Small intestine (tissue), 7 donors: Measurements from ENCODE around the gene POU2AF1. TPM values are rescaled to one million over a fixed set of nuclear protein-coding genes. Genes with fewer than 3 reads are reported as not detected.

Experiments used
- DNase-seq, 2 donors: peaks; one replicate each; pipeline versions ENCODE4 v3.0.0 to v3.0.0-alpha.2; 2013
- FAIRE-seq: peaks from 2 replicates; lab custom pipeline; 2012; peaks lifted over from hg19 to GRCh38; lab: Jason Lieb, UNC
- H3K27ac ChIP-seq, 3 donors: one replicate each; pipeline ENCODE4 v1.5.1; 2013; ENCODE audit warnings: low read length in 2 of 3, mild to moderate bottlenecking in 2 of 3, control low read depth in 1 of 3, inconsistent platforms in 1 of 3, low read depth in 1 of 3, moderate library complexity in 1 of 3
- H3K27me3 ChIP-seq, 3 donors: one replicate each; pipeline ENCODE4 v1.6.1; 2013; ENCODE audit warnings: low read length in 3 of 3, inconsistent platforms in 1 of 3; ENCODE audit not compliant: control insufficient read depth in 3 of 3, insufficient read depth in 3 of 3
- H3K36me3 ChIP-seq, 3 donors: one replicate each; pipeline ENCODE4 v1.6.1; 2013; ENCODE audit warnings: low read length in 3 of 3, inconsistent platforms in 1 of 3, low read depth in 1 of 3, mild to moderate bottlenecking in 1 of 3, moderate library complexity in 1 of 3; ENCODE audit not compliant: control insufficient read depth in 3 of 3, insufficient read depth in 2 of 3
- H3K4me1 ChIP-seq, 3 donors: one replicate each; pipeline ENCODE4 v1.6.1; 2013; ENCODE audit warnings: low read length in 2 of 3, inconsistent platforms in 1 of 3, low read depth in 1 of 3, mild to moderate bottlenecking in 1 of 3, moderate library complexity in 1 of 3; ENCODE audit not compliant: control insufficient read depth in 3 of 3, insufficient read depth in 2 of 3
- H3K4me3 ChIP-seq, 3 donors: one replicate each; pipeline ENCODE4 v1.5.1; 2013; ENCODE audit warnings: low read length in 3 of 3, control low read depth in 1 of 3, inconsistent platforms in 1 of 3, low read depth in 1 of 3, mild to moderate bottlenecking in 1 of 3, moderate library complexity in 1 of 3
- H3K9me3 ChIP-seq, 2 donors: one replicate each; pipeline ENCODE4 v1.6.1; 2013; ENCODE audit warnings: low read depth in 1 of 2, low read length in 1 of 2; ENCODE audit not compliant: control insufficient read depth in 2 of 2, insufficient read depth in 1 of 2
- WGBS, 3 donors: extraction: QIAGEN DNeasy Blood & Tissue Kit; methylation state at CpG; one replicate each; pipeline ENCODE4 v1.1.7; 2013; 5-methylcytosine and 5-hydroxymethylcytosine counted together
- polyA plus RNA-seq, 4 donors: library from polyadenylated mRNA; stranded (reverse) in 3 of 4; unstranded in 1 of 4; fragments of 200-250 nt in 3 of 4; fragments of 120-200 nt in 1 of 4; gene quantifications; one replicate each; pipeline versions ENCODE4 v1.2.1 to v1.2.3, GENCODE V29; 2013
- donor health status: healthy with polysubstance abuse.
- donor health status: control.
- donor health status: control.
- donor health status: Bipolar disorder and iron deficiency.
- donor health status: healthy.

Gene POU2AF1
- polyA plus RNA-seq, 4 donors: 1.0 to 9.2 (median 3.4) TPM

DNA sequence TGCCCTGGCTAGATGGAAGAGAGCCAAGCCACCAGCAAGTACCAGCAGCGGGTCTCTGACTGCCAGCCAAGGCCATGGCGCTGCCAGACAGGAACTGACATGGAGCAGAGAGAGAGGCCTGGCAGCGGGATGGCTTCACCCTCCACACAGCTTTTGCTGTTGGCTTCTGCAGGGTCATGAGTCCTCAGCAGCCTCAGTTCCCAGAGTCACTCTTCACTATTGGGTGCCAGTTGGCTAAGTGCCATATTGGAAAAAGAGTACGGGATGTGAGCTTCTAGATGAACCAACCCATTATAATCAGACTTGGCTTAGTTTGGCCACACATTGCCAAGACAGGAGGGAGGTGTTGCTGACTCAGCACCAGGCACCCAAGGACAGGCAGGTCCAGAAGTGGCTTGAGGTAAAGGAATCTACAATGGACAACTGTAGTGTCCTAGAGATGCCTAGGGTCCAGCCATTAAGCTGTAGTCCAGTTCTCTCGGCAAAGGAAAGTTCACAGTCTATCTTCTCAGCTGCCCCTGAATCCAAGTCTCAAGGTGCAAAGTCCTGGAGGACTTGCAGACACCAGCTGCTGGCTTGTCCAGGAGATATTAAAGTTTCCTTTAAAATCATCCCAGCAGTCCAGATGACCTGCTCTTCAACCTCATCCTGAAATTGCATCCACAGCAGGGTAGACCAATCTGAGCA, 40.7 kb upstream of the POU2AF1 start:
- no peak overlapping the region for H3K27ac ChIP-seq
- 58 to 64% (median 61%) methylated on average over 5 of the region's 5 CpGs for WGBS, 3 donors
- no peak for FAIRE-seq
- no peaks in the 10 kb centered on the region for H3K36me3 ChIP-seq
- H3K9me3 ChIP-seq: peaks cover 0 to 5% of the 10 kb centered on the region in 2 donors
- H3K4me3 ChIP-seq: no peak overlapping the region
- no peaks in the 10 kb centered on the region for H3K27me3 ChIP-seq
- peaks cover 0 to 21% (median 3%) of the 10 kb centered on the region in 3 donors for H3K4me1 ChIP-seq
- DNase-seq: peak; percentile 38 to 67

DNA sequence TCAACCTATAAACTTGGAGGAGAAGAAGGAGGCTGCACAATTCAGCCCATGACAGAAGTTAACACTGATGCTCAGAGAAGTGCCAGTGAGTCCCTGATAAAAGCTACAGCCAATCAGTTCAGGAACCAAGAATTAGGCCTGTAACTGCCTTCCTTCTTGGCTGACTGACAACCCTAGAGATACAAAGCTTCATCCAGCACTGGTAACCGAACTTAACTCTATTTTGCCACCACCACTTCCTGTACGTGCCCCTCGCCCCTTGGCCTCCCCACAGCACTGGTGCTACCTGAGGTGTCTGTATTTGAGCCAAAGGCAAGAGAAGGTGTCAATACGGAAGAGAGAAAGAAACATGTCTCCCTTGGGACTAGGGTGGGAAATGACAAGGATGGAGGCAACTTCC, 40.1 kb upstream of the POU2AF1 start:
- Histone ChIP-seq H3K27ac (no peak overlapping the region), H3K27me3 (no peaks in the 10 kb centered on the region), H3K36me3 (no peaks in the 10 kb centered on the region), H3K4me3 (no peak overlapping the region), H3K4me1 (peaks cover 0 to 21% (median 3%) of the 10 kb centered on the region in 3 donors), H3K9me3 (peaks cover 0 to 5% of the 10 kb centered on the region in 2 donors)
- FAIRE-seq (no peak), DNase-seq (no peak)
- 87 to 88% (median 87%) methylated on average over 4 of the region's 4 CpGs for WGBS, 3 donors

DNA sequence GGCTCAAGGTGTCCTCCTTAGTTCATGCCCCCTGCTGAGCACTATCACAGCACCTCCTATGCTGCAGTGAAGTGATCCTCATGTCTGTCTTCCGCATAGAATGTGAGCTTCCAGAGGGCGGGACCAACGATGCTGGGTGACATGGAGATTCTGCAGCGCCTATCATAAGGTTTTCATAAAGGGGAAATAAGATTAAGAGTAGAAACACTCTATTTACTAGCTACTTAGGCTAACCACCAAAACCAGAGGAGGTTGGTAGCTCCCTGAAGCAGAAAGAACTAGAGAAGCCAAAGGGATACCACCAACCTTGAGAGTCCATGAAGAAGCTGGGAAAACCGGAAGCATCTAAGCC, 39.3 kb upstream of the POU2AF1 start:
- Histone ChIP-seq H3K27ac (peak overlapping the region in 1 of 3 donors; percentile 49), H3K4me3 (no peak overlapping the region), H3K9me3 (peaks cover 0 to 5% of the 10 kb centered on the region in 2 donors), H3K4me1 (peaks cover 0 to 21% (median 3%) of the 10 kb centered on the region in 3 donors), H3K36me3 (no peaks in the 10 kb centered on the region), H3K27me3 (no peaks in the 10 kb centered on the region)
- FAIRE-seq: no peak
- 54 to 58% (median 56%) methylated on average over 5 of the region's 5 CpGs for WGBS, 3 donors
- no peak for DNase-seq

DNA sequence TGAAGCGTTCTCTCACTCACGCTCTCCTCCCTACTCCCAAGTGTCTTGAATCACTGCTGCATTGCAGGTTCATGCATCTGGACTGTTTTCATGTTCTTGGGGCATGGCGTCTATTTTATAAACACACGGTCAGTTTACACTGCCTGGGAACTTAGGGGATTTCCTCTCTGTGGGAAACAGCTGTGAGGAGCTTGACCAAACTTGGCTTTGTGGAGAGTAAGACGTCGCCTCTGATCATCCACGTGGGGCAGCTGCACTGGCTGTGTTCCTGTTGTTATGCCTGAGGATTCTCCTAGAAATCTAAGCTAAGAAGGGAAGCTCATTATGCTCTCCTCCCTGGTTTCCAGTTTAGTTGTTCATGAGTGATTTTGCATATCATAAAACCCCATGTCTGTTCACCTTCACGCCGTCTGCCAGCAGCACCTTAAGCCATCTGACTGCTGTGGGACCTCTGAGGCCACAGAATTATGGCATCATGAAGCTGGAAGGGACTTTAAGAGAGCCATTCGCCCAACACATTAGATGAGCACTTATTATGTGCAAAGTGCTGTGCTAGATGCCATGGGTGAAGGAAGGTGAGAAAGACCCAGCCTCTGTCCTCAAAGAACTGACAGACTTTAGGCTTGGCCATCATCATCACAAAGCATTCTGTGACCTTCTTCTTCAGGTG, 38.8 kb upstream of the POU2AF1 start:
- 42 to 54% (median 45%) methylated on average over 10 of the region's 10 CpGs for WGBS, 3 donors
- Histone ChIP-seq H3K36me3 (no peaks in the 10 kb centered on the region), H3K27me3 (no peaks in the 10 kb centered on the region), H3K4me1 (peaks cover 0 to 21% (median 3%) of the 10 kb centered on the region in 3 donors), H3K4me3 (no peak overlapping the region), H3K27ac (peak overlapping the region in 1 of 3 donors; percentile 60), H3K9me3 (peaks cover 0 to 5% of the 10 kb centered on the region in 2 donors)
- DNase-seq (peak; percentile 12 to 51), FAIRE-seq (no peak)

DNA sequence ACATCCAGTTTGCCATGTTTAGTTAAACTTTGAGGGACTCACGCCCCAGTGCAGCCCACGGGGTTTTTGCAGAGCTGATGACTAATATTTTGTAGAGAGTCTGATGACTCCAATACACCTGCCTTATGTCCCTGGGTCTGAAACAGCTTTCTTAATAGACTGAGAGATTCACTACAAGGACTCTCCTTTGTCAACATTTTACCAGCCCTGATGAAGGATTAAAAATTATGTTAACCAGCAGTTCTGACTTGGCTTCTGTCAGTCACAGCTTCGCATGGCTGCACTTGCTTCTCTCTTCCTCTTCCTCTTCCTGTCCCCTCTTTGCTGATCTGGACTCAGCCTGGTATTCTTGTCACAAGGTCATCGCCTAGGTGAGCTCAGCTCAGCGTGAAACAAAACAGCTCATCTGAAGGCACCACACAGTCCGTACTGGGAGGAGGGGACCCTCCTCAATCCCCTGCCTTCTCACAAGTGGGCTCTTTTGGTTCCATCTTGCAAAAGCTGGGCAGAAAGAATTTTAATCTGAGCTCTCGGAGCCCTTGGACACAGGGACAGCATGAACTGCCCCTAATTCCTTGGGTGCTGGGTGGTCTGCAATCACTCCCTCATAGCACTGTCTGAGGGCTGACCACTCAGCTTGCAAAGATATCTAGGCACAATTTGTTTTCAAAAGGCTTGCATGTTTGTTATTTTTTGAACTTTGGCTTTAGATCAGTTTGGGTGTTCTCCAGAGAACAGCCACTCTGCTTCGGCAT, 38.1 kb upstream of the POU2AF1 start:
- FAIRE-seq: no peak
- Histone ChIP-seq H3K9me3 (peaks cover 0 to 5% of the 10 kb centered on the region in 2 donors), H3K4me3 (no peak overlapping the region), H3K27me3 (no peaks in the 10 kb centered on the region), H3K27ac (peak overlapping the region in 1 of 3 donors; percentile 60), H3K36me3 (no peaks in the 10 kb centered on the region), H3K4me1 (peaks cover 0 to 14% (median 3%) of the 10 kb centered on the region in 3 donors)
- WGBS, 3 donors: 43 to 53% (median 50%) methylated on average over 8 of the region's 8 CpGs
- DNase-seq: peak in 1 of 2 donors; percentile 22

DNA sequence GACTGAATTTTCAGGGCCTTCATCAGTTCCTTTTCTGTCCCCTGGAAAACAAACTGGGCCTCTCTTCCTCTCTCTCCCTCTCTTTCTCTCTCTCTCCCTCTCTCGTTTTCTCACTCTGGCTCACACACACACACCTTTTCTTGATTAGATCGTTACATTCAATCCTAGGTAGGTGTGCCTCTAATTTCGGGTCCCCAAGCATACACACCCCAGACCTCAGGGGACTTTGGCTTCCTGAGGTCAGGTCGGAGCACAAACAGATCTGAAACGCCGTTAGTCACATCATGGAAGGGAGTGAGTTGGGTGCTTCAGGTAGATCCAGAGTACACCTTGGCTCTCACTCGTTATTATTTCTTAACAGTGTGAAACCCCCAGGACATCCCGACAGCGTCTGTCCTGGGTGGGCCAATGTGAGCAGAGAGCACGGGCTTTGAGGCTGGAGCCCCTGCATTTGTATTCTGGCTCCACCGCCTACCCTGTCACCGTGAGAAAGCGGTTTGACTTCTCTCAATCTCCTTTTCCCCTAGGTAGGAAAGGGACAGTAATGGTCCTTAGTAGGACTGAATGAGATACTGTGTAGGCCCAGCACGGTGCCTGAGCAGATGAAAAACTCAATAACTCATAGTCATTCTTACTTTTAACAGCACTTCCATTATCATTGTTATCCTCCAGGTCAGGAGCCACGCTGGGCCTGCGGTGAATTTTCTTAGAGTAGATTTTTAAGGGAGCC, 37.3 kb upstream of the POU2AF1 start:
- Histone ChIP-seq H3K36me3 (no peaks in the 10 kb centered on the region), H3K27ac (peak overlapping the region in 1 of 3 donors; percentile 60), H3K4me1 (peaks cover 0 to 11% (median 3%) of the 10 kb centered on the region in 3 donors), H3K4me3 (no peak overlapping the region), H3K9me3 (peaks cover 0 to 5% of the 10 kb centered on the region in 2 donors), H3K27me3 (no peaks in the 10 kb centered on the region)
- no peak for FAIRE-seq
- no peak for DNase-seq
- WGBS, 3 donors: 79 to 83% (median 81%) methylated on average over 16 of the region's 16 CpGs

DNA sequence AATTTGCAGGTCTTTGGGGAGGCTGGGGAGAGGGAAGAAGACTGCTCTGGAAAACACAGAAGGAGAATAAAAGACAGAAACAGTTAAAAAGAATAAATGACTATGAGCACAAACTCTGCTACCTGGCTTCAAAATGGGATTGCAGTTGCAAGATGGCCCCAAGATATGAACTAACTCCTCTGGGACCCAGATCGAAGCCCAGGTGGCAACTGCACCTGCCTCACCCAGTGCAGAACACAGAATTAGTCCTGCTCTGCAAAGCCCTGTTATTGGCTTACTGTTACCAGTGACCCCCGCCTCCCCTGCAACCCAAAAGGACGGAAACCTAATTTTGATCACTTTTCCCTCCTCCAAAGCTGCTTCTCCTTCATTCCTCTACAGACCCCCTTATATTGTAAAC, 35.9 kb upstream of the POU2AF1 start:
- no peak for FAIRE-seq
- Histone ChIP-seq H3K4me3 (no peak overlapping the region), H3K27me3 (no peaks in the 10 kb centered on the region), H3K4me1 (peaks cover 0 to 9% (median 3%) of the 10 kb centered on the region in 3 donors), H3K36me3 (no peaks in the 10 kb centered on the region), H3K27ac (peak overlapping the region in 1 of 3 donors; percentile 65), H3K9me3 (peaks cover 0 to 5% of the 10 kb centered on the region in 2 donors)
- DNase-seq: no peak
- WGBS, 3 donors: 66 to 90% (median 90%) methylated on average over 3 of the region's 3 CpGs
